ENCODE data around the gene STXBP3. TPM values are rescaled to one million over a fixed set of nuclear protein-coding genes. Genes with fewer than 3 reads are reported as not detected.

The STXBP3 gene
- total and polyA plus RNA-seq, 10 donors, result 29.5 to 157 (median 67.5) TPM

DNA sequence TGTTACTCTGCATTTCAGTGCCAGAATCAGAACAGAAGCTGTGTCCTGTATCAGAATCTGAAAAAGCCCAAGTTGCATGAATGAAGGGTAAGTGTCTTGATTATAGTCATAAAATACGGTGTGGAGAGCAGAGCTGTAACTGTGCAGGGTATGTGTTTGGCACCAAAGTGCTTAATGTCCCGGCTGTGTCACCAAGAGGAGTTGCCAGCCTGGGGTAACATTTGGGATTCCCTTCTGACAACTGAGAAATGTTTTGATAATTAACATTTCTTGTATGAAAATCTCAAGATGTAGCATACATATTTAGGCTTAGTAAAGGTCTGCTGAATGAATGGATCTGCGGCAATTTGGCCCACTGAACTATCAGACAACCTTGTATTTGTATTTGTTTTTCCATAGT is 77.2 kb downstream of the STXBP3 start:
- 62 to 97% (median 81%) methylated on average over 3 of the region's 3 CpGs for WGBS, 5 donors
- no peaks in the 10 kb centered on the region for H3K9me3 ChIP-seq
- H3K4me1 ChIP-seq, result peaks cover 0 to 7% (median 3%) of the 10 kb centered on the region in 6 donors
- H3K27ac ChIP-seq, result no peak overlapping the region
- intact Hi-C loops (cut with DNase I; ENCODE audit: low total_unique reads), result no loop called here
- DNase-seq, result no peak
- no peak overlapping the region for H3K4me3 ChIP-seq
- no peaks in the 10 kb centered on the region for H3K27me3 ChIP-seq (replicated peaks in 1 of 7)
- no peak for TF ChIP-seq POLR2A (IDR thresholded peaks at IDR 0.05)
- TF ChIP-seq, protein P1, sequence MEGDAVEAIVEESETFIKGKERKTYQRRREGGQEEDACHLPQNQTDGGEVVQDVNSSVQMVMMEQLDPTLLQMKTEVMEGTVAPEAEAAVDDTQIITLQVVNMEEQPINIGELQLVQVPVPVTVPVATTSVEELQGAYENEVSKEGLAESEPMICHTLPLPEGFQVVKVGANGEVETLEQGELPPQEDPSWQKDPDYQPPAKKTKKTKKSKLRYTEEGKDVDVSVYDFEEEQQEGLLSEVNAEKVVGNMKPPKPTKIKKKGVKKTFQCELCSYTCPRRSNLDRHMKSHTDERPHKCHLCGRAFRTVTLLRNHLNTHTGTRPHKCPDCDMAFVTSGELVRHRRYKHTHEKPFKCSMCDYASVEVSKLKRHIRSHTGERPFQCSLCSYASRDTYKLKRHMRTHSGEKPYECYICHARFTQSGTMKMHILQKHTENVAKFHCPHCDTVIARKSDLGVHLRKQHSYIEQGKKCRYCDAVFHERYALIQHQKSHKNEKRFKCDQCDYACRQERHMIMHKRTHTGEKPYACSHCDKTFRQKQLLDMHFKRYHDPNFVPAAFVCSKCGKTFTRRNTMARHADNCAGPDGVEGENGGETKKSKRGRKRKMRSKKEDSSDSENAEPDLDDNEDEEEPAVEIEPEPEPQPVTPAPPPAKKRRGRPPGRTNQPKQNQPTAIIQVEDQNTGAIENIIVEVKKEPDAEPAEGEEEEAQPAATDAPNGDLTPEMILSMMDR (IDR thresholded peaks at IDR 0.05 in 8 of 11, conservative IDR thresholded peaks at IDR 0.05 in 3 of 11), result no peak
- TF ChIP-seq POLR2AphosphoS5 (IDR thresholded peaks at IDR 0.05), result no peak
- no peaks in the 10 kb centered on the region for H3K36me3 ChIP-seq

GRCh38 chr1:108824051-108824450 is 77.6 kb downstream of the STXBP3 start:
- no peak for DNase-seq
- intact Hi-C loops (cut with DNase I; ENCODE audit: low total_unique reads), result no loop called here
- H3K27ac ChIP-seq, result no peak overlapping the region

GRCh38 chr1:108826081-108826635 is 79.7 kb downstream of the STXBP3 start:
- intact Hi-C loops (cut with DNase I; ENCODE audit: low total_unique reads), result no loop called here
- Histone ChIP-seq H3K4me3 (no peak overlapping the region), H3K4me1 (peaks cover 0 to 22% (median 11%) of the 10 kb centered on the region in 6 donors), H3K9me3 (no peaks in the 10 kb centered on the region), H3K36me3 (no peaks in the 10 kb centered on the region), H3K27ac (no peak overlapping the region), H3K27me3 (replicated peaks in 1 of 7) (no peaks in the 10 kb centered on the region)
- TF ChIP-seq, protein P1 (IDR thresholded peaks at IDR 0.05 in 8 of 11, conservative IDR thresholded peaks at IDR 0.05 in 3 of 11), result no peak
- TF ChIP-seq POLR2AphosphoS5 (IDR thresholded peaks at IDR 0.05) (no peak), POLR2A (IDR thresholded peaks at IDR 0.05) (no peak)
- no peak for DNase-seq
- 84 to 94% (median 90%) methylated on average over 3 of the region's 3 CpGs for WGBS, 5 donors

More at GRCh38 chr1:108824051-108824450, 77.6 kb downstream of the STXBP3 start:
- Histone ChIP-seq H3K9me3 (no peaks in the 10 kb centered on the region), H3K4me1 (peaks cover 0 to 7% (median 3%) of the 10 kb centered on the region in 6 donors), H3K27me3 (replicated peaks in 1 of 7) (no peaks in the 10 kb centered on the region), H3K4me3 (no peak overlapping the region), H3K36me3 (no peaks in the 10 kb centered on the region)
- 88 to 92% (median 91%) methylated on average over 3 of the region's 3 CpGs for WGBS, 5 donors
- no peak for TF ChIP-seq POLR2A (IDR thresholded peaks at IDR 0.05)
- TF ChIP-seq, protein P1 (IDR thresholded peaks at IDR 0.05 in 8 of 11, conservative IDR thresholded peaks at IDR 0.05 in 3 of 11), result no peak
- no peak for TF ChIP-seq POLR2AphosphoS5 (IDR thresholded peaks at IDR 0.05)

- no peak overlapping the region for H3K27ac ChIP-seq
- no peaks in the 10 kb centered on the region for H3K9me3 ChIP-seq
- H3K4me1 ChIP-seq, result peaks cover 0 to 29% (median 15%) of the 10 kb centered on the region in 6 donors
- 35 to 47% (median 41%) methylated on average over 12 of the region's 12 CpGs for WGBS, 5 donors
- TF ChIP-seq POLR2A (IDR thresholded peaks at IDR 0.05), result no peak
- TF ChIP-seq, protein P1 (IDR thresholded peaks at IDR 0.05 in 8 of 11, conservative IDR thresholded peaks at IDR 0.05 in 3 of 11), result peak; percentile 42 to 86 (median 69)
- H3K27me3 ChIP-seq (replicated peaks in 1 of 7), result no peaks in the 10 kb centered on the region
- no peak overlapping the region for H3K4me3 ChIP-seq
- intact Hi-C loops (cut with DNase I; ENCODE audit: low total_unique reads), result loop anchor here (2.0 kb wide), 1 partner anchor 70 kb away; no protein-coding TSS in a partner anchor
- peak; percentile 86 for DNase-seq
- no peaks in the 10 kb centered on the region for H3K36me3 ChIP-seq
These were observed 81.8 kb downstream of the STXBP3 start for GRCh38 chr1:108828074-108828961.

All from spleen (tissue), 11 donors.